ENCODE data around the gene FRMD5. TPM values are rescaled to one million over a fixed set of nuclear protein-coding genes. Genes with fewer than 3 reads are reported as not detected.

FRMD5 gene
- total RNA-seq, 1 experiment from 2014 or later, result 27.2 TPM

- Histone ChIP-seq H3K4me2 (ENCODE audit: low read length) (peak overlapping the region; percentile 77), H3K4me3 (replicated peaks in 1 of 2; ENCODE audit: low read depth in 1 of 2, low read length in 2 of 2) (peak overlapping the region in 1 of 2 experiments; percentile 39; a peak in 2 of 4 replicates), H3K79me2 (ENCODE audit: insufficient read depth, low read length) (peaks cover 44% of the 10 kb centered on the region), H3K36me3 (ENCODE audit: control insufficient read depth in 1 of 2, insufficient read depth in 2 of 2, low read length in 2 of 2) (no peaks in the 10 kb centered on the region), H3K9ac (ENCODE audit: low read length) (peak overlapping the region; percentile 59), H4K20me1 (ENCODE audit: insufficient read depth) (no peaks in the 10 kb centered on the region), H2AFZ (ENCODE audit: low read depth, low read length, poor library complexity, severe bottlenecking) (no peak overlapping the region), H3K4me1 (ENCODE audit: control insufficient read depth in 1 of 2, insufficient read depth in 2 of 2, low read length in 2 of 2) (peaks cover 72 to 93% of the 10 kb centered on the region in 2 experiments), H3K27ac (ENCODE audit: low read depth, low read length) (peak overlapping the region; percentile 98), H3K9me2 (ENCODE audit: insufficient read depth) (no peaks in the 10 kb centered on the region), H3K9me3 (ENCODE audit: control insufficient read depth in 1 of 2, insufficient read depth in 1 of 2, low read depth in 1 of 2, low read length in 2 of 2) (no peaks in the 10 kb centered on the region), H3K27me3 (ENCODE audit: insufficient read depth, low read length) (no peaks in the 10 kb centered on the region)
- no TSS peak for BruUV-seq (replicated peaks)
- CTCF ChIA-PET, result no interaction called here
- peak; percentile 96 for DNase-seq (ENCODE audit: low read depth, low spot score)
- ATAC-seq, result peak; percentile 79
- intact Hi-C loops (cut with micrococcal nuclease), result loop anchor here (1.0 to 2.0 kb wide), 2 partner anchors 38 to 61 kb away; partner anchors contain the start of gene FRMD5
- POLR2A ChIA-PET, result no interaction called here
- RAD21 ChIA-PET (ENCODE audit: low non-redundant PET in 1 of 2, low total read pairs in 2 of 2, uncharacterized antibody in 2 of 2, unreplicated experiment in 2 of 2), result no interaction called here
- TF ChIP-seq TCF7L2 (IDR thresholded peaks at IDR 0.05; ENCODE audit: borderline replicate concordance, extremely low read depth, insufficient read depth, insufficient read length) (peak; percentile 91), EGR1 (IDR thresholded peaks at IDR 0.05; ENCODE audit: low read depth) (peak; percentile 47; the same call in 1 of the 2 replicates), REST (IDR thresholded peaks at IDR 0.05; ENCODE audit: low read depth) (no peak), ZFX (IDR thresholded peaks at IDR 0.05) (no peak), ZNF274 (IDR thresholded peaks at IDR 0.05; ENCODE audit: low read depth, low read length) (no peak), ELF1 (IDR thresholded peaks at IDR 0.05; ENCODE audit: borderline replicate concordance, low read depth) (peak; percentile 33; the same call in 1 of the 2 replicates), RAD21 (IDR thresholded peaks at IDR 0.05; ENCODE audit: low read depth) (peak; percentile 38; the same call in 1 of the 2 replicates), YY1 (IDR thresholded peaks at IDR 0.05; ENCODE audit: extremely low read depth, insufficient replicate concordance, low read depth, low read length) (no peak), SIN3A (IDR thresholded peaks at IDR 0.05; ENCODE audit: low read depth) (peak; percentile 97), CEBPB (IDR thresholded peaks at IDR 0.05; ENCODE audit: low read depth) (peak; percentile 94), CBX3 (IDR thresholded peaks at IDR 0.05; ENCODE audit: low read depth) (peak; percentile 64), SRF (IDR thresholded peaks at IDR 0.05; ENCODE audit: low read depth) (peak; percentile 81; the same call in 1 of the 2 replicates), JUND (IDR thresholded peaks at IDR 0.05) (peak; percentile 99), EZH2 (IDR thresholded peaks at IDR 0.05) (no peak), POLR2AphosphoS5 (IDR thresholded peaks at IDR 0.05; ENCODE audit: low read depth, low read length) (peak; percentile 49; the same call in 1 of the 2 replicates), EZH2phosphoT487 (IDR thresholded peaks at IDR 0.05; ENCODE audit: borderline replicate concordance) (no peak)
- TF ChIP-seq, protein P1, sequence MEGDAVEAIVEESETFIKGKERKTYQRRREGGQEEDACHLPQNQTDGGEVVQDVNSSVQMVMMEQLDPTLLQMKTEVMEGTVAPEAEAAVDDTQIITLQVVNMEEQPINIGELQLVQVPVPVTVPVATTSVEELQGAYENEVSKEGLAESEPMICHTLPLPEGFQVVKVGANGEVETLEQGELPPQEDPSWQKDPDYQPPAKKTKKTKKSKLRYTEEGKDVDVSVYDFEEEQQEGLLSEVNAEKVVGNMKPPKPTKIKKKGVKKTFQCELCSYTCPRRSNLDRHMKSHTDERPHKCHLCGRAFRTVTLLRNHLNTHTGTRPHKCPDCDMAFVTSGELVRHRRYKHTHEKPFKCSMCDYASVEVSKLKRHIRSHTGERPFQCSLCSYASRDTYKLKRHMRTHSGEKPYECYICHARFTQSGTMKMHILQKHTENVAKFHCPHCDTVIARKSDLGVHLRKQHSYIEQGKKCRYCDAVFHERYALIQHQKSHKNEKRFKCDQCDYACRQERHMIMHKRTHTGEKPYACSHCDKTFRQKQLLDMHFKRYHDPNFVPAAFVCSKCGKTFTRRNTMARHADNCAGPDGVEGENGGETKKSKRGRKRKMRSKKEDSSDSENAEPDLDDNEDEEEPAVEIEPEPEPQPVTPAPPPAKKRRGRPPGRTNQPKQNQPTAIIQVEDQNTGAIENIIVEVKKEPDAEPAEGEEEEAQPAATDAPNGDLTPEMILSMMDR (IDR thresholded peaks at IDR 0.05 in 2 of 3, conservative IDR thresholded peaks at IDR 0.05 in 1 of 3; ENCODE audit: borderline replicate concordance in 1 of 3, insufficient read depth in 1 of 3, low read depth in 2 of 3, low read length in 2 of 3), result no peak
- TF ChIP-seq, protein P2, sequence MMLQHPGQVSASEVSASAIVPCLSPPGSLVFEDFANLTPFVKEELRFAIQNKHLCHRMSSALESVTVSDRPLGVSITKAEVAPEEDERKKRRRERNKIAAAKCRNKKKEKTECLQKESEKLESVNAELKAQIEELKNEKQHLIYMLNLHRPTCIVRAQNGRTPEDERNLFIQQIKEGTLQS (IDR thresholded peaks at IDR 0.05), result peak; percentile 63; the same call in 1 of the 2 replicates
- TF ChIP-seq, protein P3, sequence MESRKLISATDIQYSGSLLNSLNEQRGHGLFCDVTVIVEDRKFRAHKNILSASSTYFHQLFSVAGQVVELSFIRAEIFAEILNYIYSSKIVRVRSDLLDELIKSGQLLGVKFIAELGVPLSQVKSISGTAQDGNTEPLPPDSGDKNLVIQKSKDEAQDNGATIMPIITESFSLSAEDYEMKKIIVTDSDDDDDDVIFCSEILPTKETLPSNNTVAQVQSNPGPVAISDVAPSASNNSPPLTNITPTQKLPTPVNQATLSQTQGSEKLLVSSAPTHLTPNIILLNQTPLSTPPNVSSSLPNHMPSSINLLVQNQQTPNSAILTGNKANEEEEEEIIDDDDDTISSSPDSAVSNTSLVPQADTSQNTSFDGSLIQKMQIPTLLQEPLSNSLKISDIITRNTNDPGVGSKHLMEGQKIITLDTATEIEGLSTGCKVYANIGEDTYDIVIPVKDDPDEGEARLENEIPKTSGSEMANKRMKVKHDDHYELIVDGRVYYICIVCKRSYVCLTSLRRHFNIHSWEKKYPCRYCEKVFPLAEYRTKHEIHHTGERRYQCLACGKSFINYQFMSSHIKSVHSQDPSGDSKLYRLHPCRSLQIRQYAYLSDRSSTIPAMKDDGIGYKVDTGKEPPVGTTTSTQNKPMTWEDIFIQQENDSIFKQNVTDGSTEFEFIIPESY (IDR thresholded peaks at IDR 0.05; ENCODE audit: extremely low read depth, insufficient replicate concordance, low read length), result peak; percentile 52
- TF ChIP-seq, protein P4, sequence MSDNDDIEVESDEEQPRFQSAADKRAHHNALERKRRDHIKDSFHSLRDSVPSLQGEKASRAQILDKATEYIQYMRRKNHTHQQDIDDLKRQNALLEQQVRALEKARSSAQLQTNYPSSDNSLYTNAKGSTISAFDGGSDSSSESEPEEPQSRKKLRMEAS (IDR thresholded peaks at IDR 0.05), result peak; percentile 70; the same call in 1 of the 2 replicates
Measured at GRCh38 chr15:44157679-44158078, 37.4 kb downstream of the FRMD5 start.
